Stomach smooth muscle (tissue), 2 donors: Measurements from ENCODE around the gene CD44.

Experiments used
- H3K27ac ChIP-seq: one replicate; pipeline ENCODE4 v1.7.0; 2013; ENCODE audit warnings: mild to moderate bottlenecking, low read length, inconsistent platforms
- H3K27me3 ChIP-seq, 2 donors: one replicate each; pipeline ENCODE4 v1.7.0; 2013; ENCODE audit warnings: low read length in 2 of 2; ENCODE audit not compliant: insufficient read depth in 2 of 2, control insufficient read depth in 1 of 2
- H3K36me3 ChIP-seq, 2 donors: one replicate each; pipeline ENCODE4 v1.7.0; 2013; ENCODE audit warnings: low read length in 2 of 2; ENCODE audit not compliant: control insufficient read depth in 2 of 2, insufficient read depth in 2 of 2
- H3K4me1 ChIP-seq: one replicate; pipeline ENCODE4 v1.7.0; 2013; ENCODE audit warnings: low read length; ENCODE audit not compliant: control insufficient read depth, insufficient read depth
- H3K4me3 ChIP-seq, 2 donors: one replicate each; pipeline ENCODE4 v1.7.0; 2013; ENCODE audit warnings: low read length in 2 of 2
- H3K9ac ChIP-seq, 2 donors: one replicate each; pipeline ENCODE4 v1.7.0; 2013; ENCODE audit warnings: low read length in 2 of 2, mild to moderate bottlenecking in 1 of 2
- H3K9me3 ChIP-seq, 2 donors: one replicate each; pipeline ENCODE4 v1.7.0; 2013; ENCODE audit warnings: low read length in 2 of 2; ENCODE audit not compliant: control insufficient read depth in 2 of 2
- donor health status: healthy.
- donor health status: Pancreatic carcinoma.

CD44 gene

GRCh38 chr11:35148163-35148837 lies 9.3 kb downstream of the CD44 start:
- Histone ChIP-seq H3K9ac (no peak overlapping the region), H3K36me3 (peaks cover 2 to 11% of the 10 kb centered on the region in 2 donors), H3K4me3 (no peak overlapping the region), H3K9me3 (no peaks in the 10 kb centered on the region), H3K27ac (no peak overlapping the region), H3K4me1 (peaks cover 54% of the 10 kb centered on the region), H3K27me3 (no peaks in the 10 kb centered on the region)

DNA sequence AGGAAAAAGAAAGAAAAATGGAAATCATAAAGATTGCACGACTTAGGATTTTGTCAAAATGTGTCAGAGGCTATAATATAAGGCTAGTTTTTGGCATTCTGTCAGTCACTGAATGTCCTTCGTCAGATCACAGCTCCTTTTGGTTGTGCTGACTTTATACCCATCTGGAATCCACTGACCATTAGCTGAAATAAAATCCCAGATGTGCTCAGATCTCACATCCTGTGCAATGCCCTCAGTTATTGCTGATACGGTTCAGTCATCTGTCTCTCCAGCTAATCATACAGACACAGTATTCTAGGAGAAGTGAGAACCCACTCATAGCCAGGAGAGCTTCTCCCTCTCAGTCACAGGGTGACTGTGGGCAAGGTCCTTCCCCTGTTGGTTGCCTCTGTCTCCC lies 11.5 kb downstream of the CD44 start:
- Histone ChIP-seq H3K9ac (no peak overlapping the region), H3K27me3 (no peaks in the 10 kb centered on the region), H3K9me3 (no peaks in the 10 kb centered on the region), H3K36me3 (peaks cover 9 to 11% of the 10 kb centered on the region in 2 donors), H3K27ac (peak overlapping the region; percentile 49), H3K4me1 (peaks cover 36% of the 10 kb centered on the region), H3K4me3 (no peak overlapping the region)

DNA sequence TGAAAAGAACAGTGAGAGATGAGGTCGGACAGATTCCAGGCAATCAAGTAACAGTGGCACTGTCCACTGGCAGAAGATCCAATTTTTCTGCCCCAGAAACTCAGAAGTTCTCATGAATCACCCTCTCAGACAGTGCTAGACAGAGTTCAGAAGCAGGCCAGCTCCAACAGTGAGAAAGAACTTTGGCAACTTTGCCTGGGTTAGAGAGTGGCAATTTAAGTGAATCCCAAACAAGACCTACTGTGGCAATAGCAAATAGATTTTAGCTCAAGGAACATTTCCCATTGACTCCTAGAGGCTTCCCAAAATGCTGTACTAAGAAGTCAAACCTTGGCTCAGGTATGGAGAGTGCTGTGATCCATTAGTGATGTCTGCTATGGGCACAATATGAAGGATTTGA lies 12.3 kb downstream of the CD44 start:
- no peaks in the 10 kb centered on the region for H3K9me3 ChIP-seq
- H3K36me3 ChIP-seq = peaks cover 9 to 11% of the 10 kb centered on the region in 2 donors
- H3K27me3 ChIP-seq = no peaks in the 10 kb centered on the region
- peaks cover 38% of the 10 kb centered on the region for H3K4me1 ChIP-seq
- H3K4me3 ChIP-seq = no peak overlapping the region
- peak overlapping the region; percentile 49 for H3K27ac ChIP-seq
- H3K9ac ChIP-seq = no peak overlapping the region

DNA sequence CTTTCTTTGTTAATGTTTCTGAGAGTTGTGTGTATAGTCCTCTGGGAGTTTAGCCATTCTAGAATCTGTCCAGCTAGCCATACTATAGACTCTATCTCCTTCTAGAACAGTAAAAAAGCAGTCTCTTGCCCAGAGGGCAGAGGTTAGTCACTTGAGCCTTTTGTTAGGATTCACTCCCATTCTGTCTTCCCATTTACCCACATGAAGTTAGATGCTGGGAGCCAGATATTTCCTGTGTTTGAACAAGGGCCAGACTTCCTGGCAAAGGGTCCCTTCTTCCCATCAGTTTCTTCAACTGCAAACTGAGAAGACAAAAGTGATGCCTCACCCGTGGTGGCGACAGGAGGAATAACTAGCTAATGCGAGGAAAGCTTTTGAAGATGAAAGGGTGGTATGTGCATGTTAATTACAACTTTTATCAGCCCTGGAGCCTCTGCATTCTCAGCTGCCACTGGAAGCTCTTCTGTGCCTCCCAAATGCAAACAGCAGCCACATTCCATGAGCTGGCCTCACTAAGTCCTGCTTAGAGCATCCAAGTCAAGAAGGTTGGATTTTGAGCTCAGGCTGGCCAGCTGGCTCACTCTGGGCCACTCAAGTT lies 12.8 kb downstream of the CD44 start:
- no peak overlapping the region for H3K9ac ChIP-seq
- H3K4me1 ChIP-seq = peaks cover 41% of the 10 kb centered on the region
- peak overlapping the region; percentile 49 for H3K27ac ChIP-seq
- H3K36me3 ChIP-seq = peaks cover 9% of the 10 kb centered on the region in 2 donors
- no peaks in the 10 kb centered on the region for H3K9me3 ChIP-seq
- no peaks in the 10 kb centered on the region for H3K27me3 ChIP-seq
- H3K4me3 ChIP-seq = no peak overlapping the region

GRCh38 chr11:35152575-35152974 lies 13.6 kb downstream of the CD44 start:
- Histone ChIP-seq H3K9ac (no peak overlapping the region), H3K27ac (peak overlapping the region; percentile 7), H3K4me3 (no peak overlapping the region), H3K9me3 (no peaks in the 10 kb centered on the region), H3K27me3 (no peaks in the 10 kb centered on the region), H3K36me3 (peaks cover 7 to 10% of the 10 kb centered on the region in 2 donors), H3K4me1 (peaks cover 43% of the 10 kb centered on the region)

DNA sequence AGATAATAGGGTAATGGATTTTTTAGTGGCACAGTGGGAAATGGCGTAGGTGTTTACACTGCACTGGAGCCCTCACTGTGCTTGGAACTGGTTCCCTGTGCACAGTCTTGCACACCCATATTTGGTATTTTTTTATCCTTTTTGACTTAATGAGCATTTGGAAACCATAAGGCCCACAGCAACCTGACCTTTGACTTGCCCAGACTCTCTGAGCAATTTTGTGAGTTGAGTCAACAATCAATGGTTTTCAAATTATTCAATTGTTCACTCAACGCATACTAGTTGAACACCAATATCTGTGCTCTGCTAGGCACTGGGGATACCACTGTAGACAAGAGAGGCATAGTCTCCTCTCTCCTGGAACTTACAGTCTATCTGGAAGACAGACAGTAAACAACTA lies 14.3 kb downstream of the CD44 start:
- H3K4me3 ChIP-seq = no peak overlapping the region
- H3K4me1 ChIP-seq = peaks cover 50% of the 10 kb centered on the region
- peak overlapping the region; percentile 7 for H3K27ac ChIP-seq
- peaks cover 8 to 11% of the 10 kb centered on the region in 2 donors for H3K36me3 ChIP-seq
- H3K9me3 ChIP-seq = no peaks in the 10 kb centered on the region
- no peaks in the 10 kb centered on the region for H3K27me3 ChIP-seq
- no peak overlapping the region for H3K9ac ChIP-seq

DNA sequence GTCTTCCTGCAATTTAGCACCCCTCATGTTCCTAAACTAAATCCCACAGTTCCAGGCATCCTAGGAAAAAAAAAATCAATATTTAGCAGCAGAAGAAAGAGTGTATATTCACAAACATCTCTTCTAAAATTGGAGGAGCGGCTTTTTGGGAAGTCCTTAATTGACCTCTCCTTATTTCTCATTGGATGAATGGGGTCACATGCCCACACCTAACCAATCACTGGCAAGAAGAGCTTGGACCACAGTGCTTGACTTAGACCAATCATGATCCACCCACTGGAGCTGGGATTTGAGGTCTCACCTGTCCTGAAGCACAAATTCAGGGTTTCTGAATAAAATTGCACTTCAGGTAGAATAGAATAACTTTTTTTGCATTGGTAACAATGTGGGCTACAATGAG lies 16.0 kb downstream of the CD44 start:
- Histone ChIP-seq H3K27me3 (no peaks in the 10 kb centered on the region), H3K4me1 (peaks cover 54% of the 10 kb centered on the region), H3K9ac (no peak overlapping the region), H3K36me3 (peaks cover 8 to 11% of the 10 kb centered on the region in 2 donors), H3K27ac (no peak overlapping the region), H3K9me3 (no peaks in the 10 kb centered on the region), H3K4me3 (no peak overlapping the region)

DNA sequence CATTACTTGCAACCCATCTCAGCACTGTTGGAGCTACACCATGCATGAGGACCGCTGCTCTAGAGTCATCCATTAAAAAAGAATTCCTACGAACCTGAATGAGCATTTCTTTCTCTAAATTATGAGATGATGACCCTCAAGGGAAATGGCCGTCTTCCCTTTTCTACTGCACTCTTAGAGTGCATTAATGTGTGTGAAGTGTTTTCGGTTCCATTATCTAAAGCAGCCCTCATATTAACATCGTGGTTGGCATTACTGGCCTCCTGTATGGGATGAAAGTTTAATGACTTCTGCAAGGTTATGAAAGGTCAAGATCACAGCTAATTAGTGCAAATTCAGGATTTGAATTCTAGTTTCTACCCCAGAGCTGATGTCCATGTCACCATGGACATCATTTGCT lies 16.7 kb downstream of the CD44 start:
- Histone ChIP-seq H3K4me3 (no peak overlapping the region), H3K36me3 (peaks cover 8 to 11% of the 10 kb centered on the region in 2 donors), H3K9me3 (no peaks in the 10 kb centered on the region), H3K9ac (no peak overlapping the region), H3K4me1 (peaks cover 54% of the 10 kb centered on the region), H3K27me3 (no peaks in the 10 kb centered on the region), H3K27ac (no peak overlapping the region)

- H3K4me1 ChIP-seq = peaks cover 41% of the 10 kb centered on the region
Measured at GRCh38 chr11:35157814-35158700, 19.1 kb downstream of the CD44 start.

DNA sequence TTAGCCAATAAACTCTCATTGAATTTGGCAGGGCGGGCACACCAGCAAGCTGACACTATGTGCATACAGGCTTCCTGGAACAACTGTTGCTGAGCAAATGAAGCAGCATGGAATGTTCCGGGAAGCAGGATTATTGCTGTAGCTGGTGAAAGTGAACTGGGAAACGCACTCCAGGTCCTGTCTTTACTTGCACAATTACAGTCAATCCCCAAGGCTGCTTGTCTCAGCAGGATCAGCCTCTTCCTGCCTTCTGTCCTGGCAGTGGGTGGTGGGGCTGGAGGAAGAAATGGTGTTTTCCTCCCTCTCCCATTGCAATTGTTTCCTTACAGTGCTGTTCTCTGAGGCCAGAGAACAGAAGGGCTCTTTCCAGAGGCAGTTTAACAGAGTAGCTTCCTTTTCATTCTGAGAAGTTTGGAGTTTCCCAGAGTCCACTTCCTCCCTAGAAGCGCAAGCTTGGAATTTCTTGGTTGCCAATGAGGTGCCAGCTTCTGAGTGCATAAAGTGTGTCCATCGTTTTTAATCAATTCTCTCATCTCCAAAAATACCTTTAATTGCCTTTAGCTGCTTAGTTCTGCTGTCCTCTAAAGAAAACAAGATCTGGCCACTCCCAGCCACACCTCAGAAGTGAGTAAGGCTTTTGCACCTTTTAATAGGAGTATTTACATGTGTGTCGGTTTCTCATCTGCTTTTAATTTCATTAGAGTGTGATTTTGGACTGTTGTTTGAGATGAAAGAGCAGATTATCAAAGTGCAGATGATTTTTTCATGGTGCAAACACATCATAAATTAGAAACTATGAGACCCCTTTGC lies 19.9 kb downstream of the CD44 start:
- Histone ChIP-seq H3K9ac (peak overlapping the region; percentile 7 to 20), H3K36me3 (peaks cover 4 to 5% of the 10 kb centered on the region in 2 donors), H3K4me1 (peaks cover 45% of the 10 kb centered on the region), H3K27me3 (no peaks in the 10 kb centered on the region), H3K9me3 (no peaks in the 10 kb centered on the region), H3K27ac (peak overlapping the region; percentile 61), H3K4me3 (peak overlapping the region in 1 of 2 donors; percentile 50)

More at GRCh38 chr11:35157814-35158700, 19.1 kb downstream of the CD44 start:
- Histone ChIP-seq H3K36me3 (peaks cover 4 to 11% of the 10 kb centered on the region in 2 donors), H3K9ac (peak overlapping the region in 1 of 2 donors; percentile 57), H3K9me3 (no peaks in the 10 kb centered on the region), H3K4me3 (peak overlapping the region; percentile 14 to 50), H3K27ac (peak overlapping the region; percentile 61), H3K27me3 (no peaks in the 10 kb centered on the region)
